Activated naive CD4-positive, alpha-beta T cell treated with anti-CD3 and anti-CD28 coated beads for 36 hours (primary cell): Measurements from ENCODE around the gene CCDC107. TPM values are rescaled to one million over a fixed set of nuclear protein-coding genes. Genes with fewer than 3 reads are reported as not detected.
A peak's percentile ranks its signal among the peaks of the same experiment; 100 is the strongest.
"Not testable (repeated sequence)": the region's sequence is repeated elsewhere in the genome, so short reads cannot be mapped to it uniquely, and the experiment has no call there.

Source experiments
- CTCF ChIA-PET: fragments of 350-600 bp; sonication (Branson Sonifier 250); formaldehyde crosslinking; loops from one replicate; lab custom pipeline; 2021; ENCODE audit warnings: antibody characterized with exemption; lab: Charles Lee
- DNase-seq: peaks from one replicate; pipeline ENCODE4 v3.0.0-alpha.2; 2020
- H3K27ac Mint-ChIP-seq: one replicate; pipeline ENCODE4 v1.8.0; 2021; ENCODE audit warnings: mild to moderate bottlenecking, mixed read lengths
- H3K27me3 Mint-ChIP-seq: one replicate; pipeline ENCODE4 v1.8.0; 2021; ENCODE audit warnings: low read depth, mixed read lengths
- H3K36me3 Mint-ChIP-seq: one replicate; pipeline ENCODE4 v1.8.0; 2021; ENCODE audit warnings: low read depth, mixed read lengths
- H3K4me1 Mint-ChIP-seq: one replicate; pipeline ENCODE4 v1.8.0; 2021; ENCODE audit warnings: low read depth, mixed read lengths
- H3K4me3 Mint-ChIP-seq: one replicate; pipeline ENCODE4 v1.8.0; 2021; ENCODE audit warnings: mild to moderate bottlenecking, moderate library complexity, mixed read lengths
- H3K9me3 Mint-ChIP-seq: one replicate; pipeline ENCODE4 v1.8.0; 2021; ENCODE audit warnings: mixed read lengths
- intact Hi-C: fragments of 100-400 bp; cut with micrococcal nuclease; formaldehyde crosslinking; loops from one replicate; pipeline ENCODE4 v1.15.1; 2023
- total RNA-seq, 2 experiments: library from RNA; stranded (reverse); gene quantifications; one replicate each; pipeline ENCODE4 v1.2.3, GENCODE V29; 2021

Gene CCDC107
- total RNA-seq, 2 experiments from 2014 or later = 5.6 to 6.4 TPM

DNA sequence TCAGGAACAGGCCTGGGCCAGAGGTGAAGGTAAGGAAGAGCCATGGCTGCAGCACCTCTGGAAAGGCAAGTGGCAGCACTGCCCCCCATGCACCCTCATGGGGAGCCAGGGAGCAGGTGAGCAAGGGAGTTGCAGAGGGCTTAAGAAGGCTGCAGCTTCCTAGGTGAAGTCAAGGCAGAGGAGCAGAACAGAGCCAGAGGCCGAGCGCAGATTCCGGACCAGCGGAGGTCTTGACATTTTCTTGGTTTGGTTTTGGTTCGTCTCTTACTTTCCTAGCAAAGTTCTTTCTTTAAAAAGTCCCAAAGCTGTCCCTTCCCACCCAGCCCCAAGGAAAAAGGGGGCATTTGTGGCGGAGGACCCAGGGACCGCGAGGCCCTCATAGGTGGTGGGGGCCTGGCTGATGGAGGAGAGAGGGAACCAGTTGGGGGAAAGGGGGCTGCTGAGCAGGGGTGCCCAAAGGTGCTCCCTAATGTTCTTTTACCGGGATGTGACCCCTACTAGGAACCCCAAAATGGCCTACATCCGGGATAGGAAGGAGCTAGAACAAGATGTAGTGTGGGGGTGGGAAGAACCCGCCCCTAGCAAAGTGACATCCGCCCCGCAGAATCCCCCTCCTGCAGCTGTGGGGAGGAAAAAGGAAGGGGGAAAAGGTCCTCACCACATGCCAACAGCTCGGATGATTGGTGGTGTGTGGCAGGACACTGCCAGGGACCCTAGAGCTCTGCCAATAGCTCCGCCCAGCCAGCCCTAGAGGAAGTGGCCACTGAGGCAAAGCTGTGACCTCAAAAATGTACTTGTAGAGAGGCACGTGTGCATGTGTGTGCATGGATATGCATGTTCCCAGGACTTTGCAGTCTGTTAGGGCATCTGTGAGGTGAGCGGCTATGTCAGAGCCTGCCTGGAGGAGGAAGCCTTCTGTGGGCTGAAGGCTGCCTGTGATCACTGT lies 39.0 kb upstream of the CCDC107 start:
- CTCF ChIA-PET = interaction anchor here (0.6 to 10.9 kb wide), 9 partner anchors 8 to 322 kb away, joined by 3 to 142 read pairs (median 5); partner anchors contain the start of genes ARHGEF39, CCDC107, RMRP and SIT1
- intact Hi-C loops = loop anchor here (2.0 kb wide), 2 partner anchors 20 to 28 kb away; no protein-coding TSS in a partner anchor
- Mint-ChIP-seq H3K27ac (peak overlapping the region; percentile 43), H3K27me3 (no peaks in the 10 kb centered on the region), H3K9me3 (no peaks in the 10 kb centered on the region), H3K36me3 (no peaks in the 10 kb centered on the region), H3K4me3 (peak overlapping the region; percentile 4), H3K4me1 (peaks cover 28% of the 10 kb centered on the region)
- peak; percentile 52 for DNase-seq

DNA sequence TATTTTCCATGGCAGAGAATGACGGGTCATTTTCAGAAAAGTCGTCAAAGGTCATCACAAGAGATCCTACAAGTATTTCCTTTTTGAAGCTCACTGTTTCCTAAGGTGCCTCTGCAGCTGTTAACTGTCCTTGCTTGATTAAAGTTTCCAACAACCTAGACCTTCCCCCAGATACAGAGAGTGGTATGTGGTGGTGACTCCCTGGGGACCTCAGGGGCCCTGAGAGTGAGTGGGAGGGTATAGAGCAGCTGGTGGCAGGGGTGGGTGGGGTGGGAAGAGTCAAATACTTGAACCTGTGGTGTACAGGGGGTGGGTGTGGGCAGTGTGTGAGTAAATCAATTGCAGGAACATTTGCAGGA lies 38.3 kb upstream of the CCDC107 start:
- Mint-ChIP-seq H3K4me3 (no peak overlapping the region), H3K36me3 (no peaks in the 10 kb centered on the region), H3K27me3 (no peaks in the 10 kb centered on the region), H3K27ac (peak overlapping the region; percentile 43), H3K4me1 (peaks cover 28% of the 10 kb centered on the region), H3K9me3 (no peaks in the 10 kb centered on the region)
- CTCF ChIA-PET = interaction anchor here (0.6 to 10.9 kb wide), 9 partner anchors 9 to 323 kb away, joined by 3 to 142 read pairs (median 5); partner anchors contain the start of genes ARHGEF39, CCDC107, RMRP and SIT1
- no peak for DNase-seq
- intact Hi-C loops = loop anchor here (2.0 kb wide), 2 partner anchors 19 to 27 kb away; no protein-coding TSS in a partner anchor

DNA sequence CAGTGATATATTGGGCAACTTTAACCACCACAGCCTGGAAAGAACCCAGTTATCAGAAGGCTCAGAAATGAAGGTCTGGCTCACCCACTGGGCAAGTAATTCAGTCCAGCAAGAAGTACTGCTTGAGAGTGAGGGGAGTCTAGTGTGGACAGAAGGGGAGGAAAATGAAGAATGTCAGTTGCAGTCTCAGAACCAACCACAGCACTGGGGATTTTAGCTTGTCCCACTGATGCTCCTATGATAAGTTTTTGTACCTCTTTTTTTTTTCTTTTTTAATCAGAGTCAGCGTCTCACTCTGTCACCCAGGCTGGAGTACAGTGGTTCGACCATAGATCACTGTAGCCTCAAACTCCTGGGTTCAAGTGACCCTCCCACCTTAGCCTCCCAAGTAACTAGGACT lies 30.5 kb upstream of the CCDC107 start:
- H3K9me3 Mint-ChIP-seq = no peaks in the 10 kb centered on the region

DNA sequence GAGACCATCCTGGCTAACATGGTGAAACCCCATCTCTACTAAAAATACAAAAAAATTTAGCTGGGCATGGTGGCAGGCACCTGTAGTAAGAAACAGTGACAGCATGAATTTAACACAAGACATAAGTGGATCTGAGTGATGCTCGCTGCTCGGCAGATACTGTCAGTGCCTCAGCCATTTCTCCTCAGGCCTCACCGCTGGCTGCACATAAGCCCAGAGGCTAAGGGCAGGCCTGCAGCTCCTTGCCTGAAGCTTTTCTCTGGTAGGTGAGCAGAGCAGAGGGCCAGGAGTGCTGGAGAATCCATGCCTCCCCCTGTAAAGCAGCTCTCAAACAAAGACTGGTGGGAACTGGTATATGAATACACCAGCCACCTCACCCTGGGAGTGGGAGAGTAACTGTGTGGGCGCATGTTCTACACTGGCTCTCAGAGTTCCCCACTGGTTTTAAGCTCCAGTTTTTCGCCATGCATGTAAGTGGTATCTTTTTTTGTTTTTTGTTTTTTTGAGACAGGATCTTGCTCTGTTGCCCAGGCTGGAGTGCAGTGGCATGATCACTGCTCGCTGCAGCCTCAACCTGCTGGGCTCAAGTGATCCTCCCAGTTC lies 29.6 kb upstream of the CCDC107 start:
- intact Hi-C loops = no loop called here
- H3K27me3 Mint-ChIP-seq = no peaks in the 10 kb centered on the region
- no peak for DNase-seq
- H3K4me3 Mint-ChIP-seq = no peak overlapping the region
- CTCF ChIA-PET = interaction anchor here (0.8 to 3.9 kb wide), 5 partner anchors 9 to 68 kb away, joined by 4 to 17 read pairs (median 7); no protein-coding TSS in a partner anchor
- no peak overlapping the region for H3K27ac Mint-ChIP-seq
- no peaks in the 10 kb centered on the region for H3K4me1 Mint-ChIP-seq
- no peaks in the 10 kb centered on the region for H3K9me3 Mint-ChIP-seq
- no peaks in the 10 kb centered on the region for H3K36me3 Mint-ChIP-seq

More for the DNA sequence above, 30.5 kb upstream of the CCDC107 start:
- Mint-ChIP-seq H3K4me1 (no peaks in the 10 kb centered on the region), H3K27ac (no peak overlapping the region), H3K4me3 (no peak overlapping the region), H3K27me3 (no peaks in the 10 kb centered on the region), H3K36me3 (no peaks in the 10 kb centered on the region)
- intact Hi-C loops = no loop called here
- CTCF ChIA-PET = interaction anchor here (3.9 kb wide), 1 partner anchor 16 kb away, joined by 17 read pairs; no protein-coding TSS in a partner anchor
- DNase-seq = no peak

DNA sequence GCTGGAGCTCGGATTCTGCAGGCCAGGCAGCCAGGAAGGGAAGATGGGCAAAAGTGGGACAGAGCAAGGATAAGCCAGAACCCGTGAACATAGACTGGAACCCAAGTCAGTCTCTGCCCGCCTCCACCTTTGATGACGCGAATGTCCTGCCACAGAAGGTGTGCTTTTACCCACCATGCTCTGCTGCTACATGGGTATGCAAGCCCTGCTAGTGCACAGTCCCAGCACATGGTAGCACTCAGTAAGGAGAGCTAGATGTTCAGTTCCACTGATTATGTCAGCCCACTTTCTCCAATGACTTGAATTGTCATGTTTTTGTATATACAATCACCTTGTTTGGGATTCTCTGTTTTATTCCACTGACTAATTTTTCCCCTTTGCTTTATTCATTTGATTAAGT lies 28.5 kb upstream of the CCDC107 start:
- H3K27me3 Mint-ChIP-seq = no peaks in the 10 kb centered on the region
- DNase-seq = no peak
- no peaks in the 10 kb centered on the region for H3K36me3 Mint-ChIP-seq
- H3K4me1 Mint-ChIP-seq = no peaks in the 10 kb centered on the region
- no peaks in the 10 kb centered on the region for H3K9me3 Mint-ChIP-seq
- intact Hi-C loops = no loop called here
- CTCF ChIA-PET = interaction anchor here (0.7 to 3.9 kb wide), 6 partner anchors 14 to 512 kb away, joined by 3 to 17 read pairs (median 6); no protein-coding TSS in a partner anchor
- no peak overlapping the region for H3K27ac Mint-ChIP-seq
- no peak overlapping the region for H3K4me3 Mint-ChIP-seq

DNA sequence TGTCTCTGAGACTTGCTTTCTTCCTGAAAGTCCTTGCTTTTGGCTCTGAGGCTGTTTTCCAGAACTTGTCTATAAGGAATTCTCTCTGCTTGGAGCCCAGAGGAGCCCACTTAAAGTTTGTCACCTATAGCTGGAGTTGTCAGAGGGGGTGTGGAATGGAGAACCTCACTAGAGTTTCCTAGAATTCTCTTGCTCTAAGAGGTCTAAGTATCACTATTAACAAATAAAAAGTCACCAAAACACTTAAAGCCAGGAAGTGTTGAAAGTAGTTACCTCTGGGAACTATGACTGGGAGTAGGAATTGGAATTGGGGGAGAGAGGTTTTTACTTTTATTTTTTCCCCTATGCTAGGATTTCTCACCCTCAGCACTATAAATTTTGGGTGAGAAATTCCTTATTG lies 22.4 kb upstream of the CCDC107 start:
- Mint-ChIP-seq H3K4me1 (peaks cover 46% of the 10 kb centered on the region), H3K27ac (no peak overlapping the region)
- intact Hi-C loops = no loop called here

DNA sequence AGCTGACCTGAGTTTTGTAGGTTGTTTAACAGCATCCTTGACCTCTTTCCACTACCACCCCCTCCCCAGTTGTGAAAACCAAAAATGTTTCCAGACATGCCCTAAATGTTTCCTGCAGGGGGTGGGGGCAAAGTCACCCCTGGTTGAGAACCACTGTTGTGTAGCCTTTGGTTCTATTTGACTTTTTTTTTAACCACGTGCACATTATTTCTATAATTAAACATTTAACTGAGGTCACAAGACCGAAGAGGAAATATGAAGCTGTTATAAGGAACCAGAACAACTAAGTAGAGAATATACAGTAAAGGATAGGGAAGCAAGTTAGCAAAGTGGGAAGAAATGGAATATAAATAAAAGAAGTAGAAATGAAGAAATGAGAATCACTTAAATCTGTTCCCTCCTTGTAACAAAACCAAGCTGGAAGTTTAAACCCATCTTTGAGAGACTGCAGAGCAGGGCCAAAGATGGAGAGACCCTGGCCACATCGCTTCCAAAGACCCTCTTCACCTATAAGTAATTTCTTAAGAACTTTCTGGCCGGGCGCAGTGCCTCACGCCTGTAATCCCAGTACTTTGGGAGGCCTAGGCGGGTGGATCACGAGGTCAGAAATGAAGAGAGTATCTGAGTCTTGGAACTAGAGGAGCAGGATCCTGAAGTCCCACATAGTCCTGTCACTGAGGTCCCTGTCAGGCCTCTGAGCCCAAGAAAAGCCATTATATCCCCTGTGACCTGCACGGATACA lies 21.8 kb upstream of the CCDC107 start:
- Mint-ChIP-seq H3K4me1 (peaks cover 46% of the 10 kb centered on the region), H3K36me3 (peaks cover 6% of the 10 kb centered on the region), H3K27me3 (no peaks in the 10 kb centered on the region), H3K4me3 (no peak overlapping the region), H3K9me3 (peaks cover 3% of the 10 kb centered on the region), H3K27ac (no peak overlapping the region)
- intact Hi-C loops = no loop called here
- DNase-seq = no peak
- CTCF ChIA-PET = interaction anchor here (0.6 to 1.8 kb wide), 4 partner anchors 11 to 25 kb away, joined by 3 to 9 read pairs (median 6); no protein-coding TSS in a partner anchor

More for the DNA sequence above, 22.4 kb upstream of the CCDC107 start:
- no peak for DNase-seq
- H3K36me3 Mint-ChIP-seq = peaks cover 3% of the 10 kb centered on the region
- peaks cover 3% of the 10 kb centered on the region for H3K9me3 Mint-ChIP-seq
- H3K27me3 Mint-ChIP-seq = no peaks in the 10 kb centered on the region
- CTCF ChIA-PET = interaction anchor here (1.1 to 1.8 kb wide), 3 partner anchors 12 to 25 kb away, joined by 4 to 9 read pairs (median 8); no protein-coding TSS in a partner anchor
- no peak overlapping the region for H3K4me3 Mint-ChIP-seq

DNA sequence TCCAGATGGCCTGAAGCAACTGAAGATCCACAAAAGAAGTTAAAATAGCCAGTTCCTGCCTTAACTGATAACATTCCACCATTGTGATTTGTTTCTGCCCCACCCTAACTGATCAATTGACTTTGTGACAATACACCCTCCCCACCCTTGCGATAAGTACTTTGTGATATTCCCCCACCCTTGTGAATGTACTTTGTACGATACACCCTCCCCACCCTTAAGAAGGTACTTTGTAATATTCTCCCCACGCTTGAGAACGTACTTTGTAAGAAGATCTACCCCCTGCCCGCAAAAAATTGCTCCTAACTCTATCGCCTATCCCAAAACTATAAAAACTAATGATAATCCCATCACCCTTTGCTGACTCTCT lies 21.2 kb upstream of the CCDC107 start:
- CTCF ChIA-PET = interaction anchor here (0.6 to 1.8 kb wide), 2 partner anchors 10 to 14 kb away, joined by 3 to 9 read pairs; no protein-coding TSS in a partner anchor
- H3K4me3 Mint-ChIP-seq = not testable (repeated sequence)

DNA sequence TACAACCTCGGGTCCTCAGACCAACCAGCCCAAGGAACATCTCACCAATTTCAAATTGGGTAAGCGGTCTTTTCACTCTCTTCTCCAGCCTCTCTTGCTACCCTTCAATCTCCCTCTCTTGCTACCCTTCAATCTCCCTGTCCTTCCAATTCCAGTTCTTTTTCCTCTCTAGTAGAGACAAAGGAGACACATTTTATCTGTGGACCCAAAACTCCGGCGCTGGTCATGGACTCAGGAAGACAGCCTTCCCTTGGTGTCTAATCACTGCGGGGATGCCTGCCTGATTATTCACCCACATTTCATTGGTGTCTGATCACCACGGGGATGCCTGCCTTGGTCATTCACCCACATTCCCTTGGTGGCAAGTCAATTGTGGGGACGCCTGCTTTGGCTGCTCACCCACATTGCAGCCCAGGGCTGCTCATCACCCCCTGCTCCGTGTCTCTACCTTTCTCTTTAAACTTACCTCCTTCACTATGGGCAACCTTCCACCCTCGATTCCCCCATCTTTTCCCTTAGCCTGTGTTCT lies 20.6 kb upstream of the CCDC107 start:
- DNase-seq, CTCF ChIA-PET, intact Hi-C loops, H3K9me3 Mint-ChIP-seq, H3K27me3 Mint-ChIP-seq, H3K4me3 Mint-ChIP-seq, H3K36me3 Mint-ChIP-seq: not testable (repeated sequence)
- Mint-ChIP-seq H3K4me1 (peaks cover 50% of the 10 kb centered on the region), H3K27ac (peak overlapping the region; percentile 90)

More for the DNA sequence above, 21.2 kb upstream of the CCDC107 start:
- H3K36me3 Mint-ChIP-seq, H3K27me3 Mint-ChIP-seq, DNase-seq, intact Hi-C loops, H3K9me3 Mint-ChIP-seq, H3K27ac Mint-ChIP-seq: not testable (repeated sequence)
- peaks cover 50% of the 10 kb centered on the region for H3K4me1 Mint-ChIP-seq

DNA sequence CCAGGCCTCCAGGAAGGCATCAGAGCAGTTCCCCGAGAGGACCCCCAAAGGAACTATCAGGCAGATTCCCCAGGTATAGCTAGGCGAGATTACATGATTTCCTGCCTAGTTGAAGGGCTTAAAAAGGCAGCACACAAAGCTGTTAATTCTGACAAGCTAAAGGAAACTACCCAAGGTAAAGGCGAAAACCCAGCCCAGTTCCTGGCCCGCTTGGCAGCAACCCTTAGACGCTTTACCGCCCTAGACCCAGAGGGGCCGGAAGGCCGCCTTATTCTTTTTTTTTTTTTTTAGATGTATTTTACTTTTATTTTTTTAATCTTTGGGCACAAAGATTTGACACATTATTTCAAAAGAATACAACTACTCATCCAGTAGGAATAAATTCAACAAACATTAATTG lies 19.3 kb upstream of the CCDC107 start:
- H3K9me3 Mint-ChIP-seq, H3K36me3 Mint-ChIP-seq, CTCF ChIA-PET, H3K27me3 Mint-ChIP-seq: not testable (repeated sequence)
- H3K4me3 Mint-ChIP-seq = peak overlapping the region; percentile 40
- peak; percentile 57 for DNase-seq
- intact Hi-C loops = loop anchor here (1.0 to 2.0 kb wide), 3 partner anchors 8 to 34 kb away; partner anchors contain the start of genes CD72 and TESK1
- H3K4me1 Mint-ChIP-seq = peaks cover 50% of the 10 kb centered on the region
- H3K27ac Mint-ChIP-seq = peak overlapping the region; percentile 90

DNA sequence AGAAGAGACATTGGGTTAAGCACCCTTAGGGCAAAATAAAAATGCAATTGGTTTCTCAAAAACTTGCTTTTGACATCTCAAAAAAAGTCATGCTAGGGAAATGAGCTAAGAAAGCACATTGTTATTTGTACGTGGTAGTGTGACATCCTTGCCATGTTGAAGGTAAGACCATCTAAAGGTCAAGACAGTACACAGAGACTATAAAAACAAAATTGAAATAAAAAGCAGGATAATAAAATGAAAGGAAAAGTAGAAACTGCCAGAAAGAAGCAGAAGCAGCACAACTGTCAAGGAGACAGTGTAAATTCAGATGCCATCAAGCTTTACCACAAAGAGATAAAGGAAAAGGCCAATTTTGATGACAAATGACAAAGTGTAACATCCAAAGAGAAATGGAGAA lies 18.9 kb upstream of the CCDC107 start:
- not testable (repeated sequence) for DNase-seq, H3K9me3 Mint-ChIP-seq, H3K27me3 Mint-ChIP-seq, H3K36me3 Mint-ChIP-seq
- CTCF ChIA-PET = interaction anchor here (1.1 to 1.3 kb wide), 2 partner anchors 11 to 92 kb away, joined by 4 to 6 read pairs; no protein-coding TSS in a partner anchor
- H3K27ac Mint-ChIP-seq = peak overlapping the region; percentile 90
- intact Hi-C loops = loop anchor here (2.0 kb wide), 2 partner anchors 20 to 34 kb away; partner anchors contain the start of genes CD72 and TESK1
- H3K4me3 Mint-ChIP-seq = peak overlapping the region; percentile 31
- H3K4me1 Mint-ChIP-seq = peaks cover 50% of the 10 kb centered on the region
